Stimulated activated CD4-positive, alpha-beta T cell treated with anti-CD3 and anti-CD28 coated beads, TNF-alpha, amount 100 ng/mL, for 1 hour (primary cell): ENCODE measurements around the gene TRIO.
"Not testable (repeated sequence)": the region's sequence is repeated elsewhere in the genome, so short reads cannot be mapped to it uniquely, and the experiment has no call there.

Source experiments
- DNase-seq, 3 donors: peaks; one replicate each; pipeline ENCODE4 v3.0.0-alpha.2; 2020; ENCODE audit warnings: low read depth in 3 of 3, low spot score in 1 of 3

TRIO gene

DNA sequence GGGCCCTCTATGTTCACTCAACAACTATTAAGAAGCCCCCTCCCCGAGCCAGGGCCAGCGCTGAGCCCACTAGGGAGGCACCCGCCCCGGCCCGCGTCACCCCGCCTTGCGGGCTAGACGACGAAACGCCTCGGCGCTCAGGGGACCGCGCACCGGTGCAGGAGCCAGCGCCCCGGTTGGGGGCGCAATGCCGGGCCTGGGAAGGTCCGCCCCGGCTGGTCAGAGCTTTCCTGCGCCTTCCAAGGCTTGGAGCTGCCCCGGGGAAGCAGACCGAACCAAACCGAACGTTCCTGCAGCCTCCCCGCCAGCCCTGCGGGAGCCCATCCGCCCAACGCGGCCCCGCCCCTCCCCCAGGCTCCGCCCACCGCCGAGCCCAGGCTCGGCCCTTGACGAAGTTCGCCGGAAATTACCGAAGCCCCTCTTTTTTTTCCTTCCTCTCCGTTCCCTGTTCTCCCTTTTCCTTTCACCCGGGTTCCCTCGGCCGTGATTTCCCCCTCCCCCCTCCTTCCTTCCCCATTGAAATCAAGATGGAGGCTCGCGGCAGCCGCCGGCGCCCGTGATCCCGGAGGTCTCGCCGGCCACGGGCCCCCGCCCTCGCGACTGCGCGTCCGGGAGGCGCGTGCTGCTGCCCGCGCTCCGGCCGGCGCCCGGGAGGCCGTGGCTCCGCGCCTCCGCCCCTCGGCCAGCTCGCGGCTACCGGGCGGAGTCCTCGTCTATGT is at the start of gene TRIO:
Gene TRIO (plus strand): TSS at position 516 of the 719 bp plus-strand sequence. CDS start 384 bp downstream, outside the sequence.
- DNase-seq, result peak; percentile 7 to 75 (median 57)

DNA sequence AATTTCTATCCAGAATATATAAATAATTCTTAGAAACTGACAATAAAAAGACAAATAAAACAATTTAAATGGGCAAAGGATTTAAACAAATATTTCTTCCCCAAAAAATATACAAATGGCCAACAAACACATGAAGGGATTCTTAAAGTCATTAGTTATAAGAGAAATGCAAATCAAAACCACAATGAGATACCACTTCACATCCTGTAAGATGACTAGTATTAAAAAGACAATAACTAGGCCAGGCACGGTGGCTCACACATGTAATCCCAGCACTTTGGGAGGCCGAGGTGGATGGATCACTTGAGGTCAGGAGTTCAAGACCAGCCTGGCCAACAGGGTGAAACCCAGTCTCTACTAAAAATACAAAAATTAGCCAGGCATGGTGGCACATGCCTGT is 45.8 kb upstream of the TRIO start:
- DNase-seq, result not testable (repeated sequence)

DNA sequence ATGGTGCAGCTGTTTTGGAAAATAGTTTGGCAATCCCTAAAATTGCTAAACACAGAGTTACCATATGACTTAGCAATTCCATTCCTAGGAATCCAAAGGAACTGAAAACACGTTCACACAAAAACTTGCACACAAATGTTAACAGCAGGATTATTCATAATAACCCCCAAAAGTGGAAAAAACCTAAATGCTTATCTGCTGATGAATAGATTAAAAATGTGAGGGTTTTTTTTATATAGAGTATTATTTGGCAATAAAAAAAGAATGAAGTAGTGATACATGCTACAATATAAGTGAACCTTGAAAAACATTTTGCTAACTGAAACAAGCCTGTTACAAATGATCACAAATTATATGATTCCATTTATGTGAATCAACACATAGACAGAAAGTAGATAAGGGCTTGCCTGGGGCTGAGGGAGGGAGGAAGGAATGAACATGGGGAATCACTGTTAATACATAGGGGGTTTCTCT is 45.1 kb upstream of the TRIO start:
- no peak for DNase-seq

DNA sequence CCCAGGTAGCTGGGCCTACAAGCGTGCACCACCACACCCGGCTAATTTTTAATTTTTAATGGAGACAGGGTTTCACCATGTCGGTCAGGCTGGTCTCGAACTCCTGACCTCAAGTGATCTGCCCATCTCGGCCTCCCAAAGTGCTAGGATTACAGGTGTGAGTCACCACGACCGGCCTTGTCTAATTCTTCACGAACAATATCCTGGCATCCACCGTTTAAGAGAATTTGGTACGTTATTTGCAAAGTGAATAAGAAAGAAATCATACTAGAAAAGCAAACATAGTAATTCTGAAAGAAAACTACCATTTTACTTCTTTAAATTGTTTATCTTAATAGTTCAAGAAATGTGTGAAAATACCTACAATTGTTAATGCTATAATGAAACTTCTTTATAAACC is 42.9 kb upstream of the TRIO start:
- no peak for DNase-seq

DNA sequence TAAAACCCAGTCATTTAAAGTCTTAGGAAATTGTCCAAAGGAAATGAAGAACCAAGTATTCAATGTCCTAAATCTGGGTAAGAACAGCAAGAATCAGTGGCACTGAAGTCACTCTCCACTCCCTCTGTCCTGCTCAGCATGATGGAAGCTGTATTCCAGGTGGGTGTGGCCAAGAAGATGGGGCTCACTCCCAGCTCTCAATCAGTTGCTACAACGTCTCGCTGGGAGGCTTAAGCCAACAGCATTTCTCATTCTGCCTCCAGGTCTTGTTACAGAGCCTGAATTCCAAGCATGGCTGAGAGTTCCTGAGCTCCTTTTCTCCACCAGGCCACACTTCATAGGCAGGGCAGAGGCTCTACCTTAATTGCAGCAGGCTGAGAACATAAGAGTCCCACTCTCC is 41.2 kb upstream of the TRIO start:
- no peak for DNase-seq

DNA sequence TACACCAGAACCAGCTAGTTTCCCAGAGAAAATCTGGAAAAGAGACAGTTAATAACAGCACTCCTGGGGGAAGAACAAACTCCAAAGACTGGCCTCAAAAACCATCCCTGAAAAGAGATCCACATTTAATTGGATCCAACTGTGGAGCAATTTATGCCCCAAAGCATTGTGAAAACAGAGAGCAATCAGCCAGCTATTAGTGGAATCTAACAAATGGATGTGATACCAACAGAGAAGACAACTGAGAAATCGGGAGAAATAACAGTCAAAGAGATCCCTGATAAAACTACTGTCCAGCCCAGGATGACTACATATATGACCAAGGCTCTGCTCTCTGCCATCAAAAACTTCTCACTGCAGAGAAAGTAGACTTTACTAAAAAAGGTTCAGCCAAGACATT is 40.5 kb upstream of the TRIO start:
- DNase-seq, result no peak

DNA sequence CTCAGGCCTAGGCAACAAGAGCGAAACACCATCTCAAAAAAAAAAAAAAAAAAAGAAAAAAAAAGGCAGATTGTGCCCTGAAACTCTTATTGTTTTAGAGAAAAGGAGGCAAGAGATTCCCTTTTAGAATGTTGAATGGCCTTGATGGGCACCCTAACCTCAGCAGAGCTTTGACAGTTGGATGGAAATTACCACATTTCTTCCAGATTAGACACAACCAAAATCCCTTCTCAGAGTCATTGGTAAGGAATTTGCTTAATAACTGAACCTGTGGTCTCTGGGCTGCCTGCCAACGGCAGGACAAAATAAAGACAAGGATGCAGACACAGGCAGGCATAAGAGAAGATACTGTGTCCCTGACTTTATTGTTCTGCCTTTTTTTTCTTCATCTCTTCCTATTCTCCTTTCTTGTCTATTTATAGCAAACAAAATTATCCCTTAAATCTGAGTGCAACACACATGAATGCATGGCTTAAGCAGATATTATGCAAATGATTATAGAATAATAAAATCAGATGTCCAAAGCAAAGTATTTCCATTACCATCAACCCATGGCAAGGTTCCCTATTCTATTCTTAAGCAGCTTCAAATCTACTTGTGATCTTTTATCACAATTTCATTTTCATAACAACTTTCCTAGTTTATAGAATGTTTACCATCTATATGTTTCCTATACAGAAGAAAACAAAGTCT is 37.3 kb upstream of the TRIO start:
- DNase-seq, result no peak

DNA sequence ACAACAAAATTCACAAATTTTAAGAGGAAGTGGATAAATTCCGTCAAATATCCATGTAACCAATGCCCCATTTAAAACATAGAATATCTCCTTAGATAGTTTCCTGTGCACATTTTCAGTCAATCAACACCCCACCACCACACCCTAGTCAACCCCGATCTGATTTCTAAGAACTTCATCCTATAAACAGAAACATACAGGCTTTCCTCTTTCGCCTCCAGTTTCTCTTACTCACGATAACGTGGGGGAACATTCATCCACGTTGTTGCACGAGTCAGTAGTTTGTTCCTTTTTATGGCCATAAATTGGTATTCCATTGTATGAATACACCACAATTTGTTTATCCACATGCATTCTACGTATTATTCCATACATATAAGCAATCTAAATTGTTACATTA is 35.6 kb upstream of the TRIO start:
- no peak for DNase-seq

DNA sequence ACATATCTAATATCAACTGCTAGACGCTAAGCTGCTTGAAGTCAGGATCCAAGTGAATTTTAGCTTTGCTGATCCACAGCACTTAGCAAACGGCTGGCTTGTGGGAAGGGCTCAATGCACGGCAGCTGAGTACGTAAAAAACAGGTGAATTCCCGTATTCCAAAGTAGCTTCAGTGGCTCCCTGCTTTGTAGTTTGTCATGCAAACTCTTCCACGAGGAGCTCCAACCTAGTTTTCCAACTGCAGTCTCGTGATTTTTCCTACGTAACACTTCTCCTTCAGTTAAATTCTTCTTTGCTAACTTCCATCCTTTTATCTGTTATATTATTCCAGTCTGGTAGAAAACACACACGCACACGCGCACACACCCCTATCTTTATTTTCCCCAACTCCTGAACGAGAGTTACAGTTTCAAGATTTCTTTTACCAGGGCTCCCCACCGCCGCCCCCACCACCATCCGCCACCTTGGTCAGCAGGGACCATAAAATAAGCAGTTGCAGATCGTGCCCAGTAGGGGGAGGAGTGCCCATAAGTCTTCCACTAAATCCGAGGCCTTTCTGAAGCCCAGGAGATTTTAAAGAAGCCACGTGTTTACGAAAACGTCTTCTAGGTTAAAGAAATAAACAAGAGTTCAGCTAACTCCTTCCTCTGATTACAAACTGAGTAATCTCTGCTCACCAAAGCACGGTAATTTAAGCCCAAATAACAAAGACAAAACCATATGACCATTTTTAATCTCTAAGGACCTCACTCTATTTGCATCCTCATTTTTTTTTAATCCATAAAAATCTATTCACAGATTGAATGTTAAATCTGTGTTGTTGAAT is 34.8 kb upstream of the TRIO start:
- no peak for DNase-seq

DNA sequence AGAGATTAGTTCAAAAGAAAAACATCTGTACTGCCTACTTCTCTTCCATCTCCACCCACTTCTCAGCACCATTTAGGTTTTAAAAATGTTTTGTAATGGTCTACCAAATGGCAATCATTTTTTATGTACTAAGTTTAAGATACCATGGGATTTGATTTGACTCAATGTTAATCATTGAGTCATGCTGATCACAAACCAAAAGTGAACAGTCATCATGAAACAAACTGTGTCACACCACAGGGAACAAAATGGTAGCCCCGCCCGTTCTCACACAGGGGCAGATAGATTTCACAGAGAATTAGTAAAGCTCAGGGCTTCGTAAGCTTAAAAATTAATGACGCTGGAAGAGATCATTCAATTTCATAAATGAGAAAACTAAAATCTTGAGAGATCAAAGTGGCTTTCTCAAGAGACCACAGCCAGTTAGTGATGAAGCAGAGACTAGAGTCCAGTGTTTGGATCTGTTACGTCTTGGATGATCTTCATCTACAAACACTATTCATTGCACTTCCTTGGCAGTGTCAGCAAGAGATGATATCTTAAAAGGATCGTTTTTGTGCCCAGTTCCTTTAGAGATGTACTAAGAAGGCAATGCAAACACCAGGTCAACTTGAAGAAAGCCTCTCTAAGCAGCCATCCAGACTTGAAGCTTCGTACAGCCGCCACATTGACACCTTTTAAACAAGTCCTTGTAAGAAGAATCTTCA is 33.9 kb upstream of the TRIO start:
- DNase-seq, result no peak

DNA sequence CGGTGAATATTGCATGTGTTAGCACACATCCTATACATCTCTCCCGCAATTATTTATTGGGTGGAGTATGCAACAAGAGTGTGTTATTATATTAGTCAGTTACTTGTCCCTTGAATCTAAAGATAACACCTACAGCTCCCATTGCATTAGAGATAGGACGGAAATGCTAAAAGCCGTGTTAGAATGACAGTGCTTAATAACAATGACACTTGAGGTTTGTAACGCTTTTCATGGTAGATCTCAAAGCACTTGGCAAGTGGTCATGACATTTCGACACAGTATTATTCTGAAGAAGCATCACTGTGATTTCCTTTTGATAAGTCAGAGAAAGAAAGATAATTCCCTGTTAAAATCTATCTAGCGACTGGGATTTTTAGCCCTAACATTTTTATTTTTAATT is 33.4 kb upstream of the TRIO start:
- no peak for DNase-seq

DNA sequence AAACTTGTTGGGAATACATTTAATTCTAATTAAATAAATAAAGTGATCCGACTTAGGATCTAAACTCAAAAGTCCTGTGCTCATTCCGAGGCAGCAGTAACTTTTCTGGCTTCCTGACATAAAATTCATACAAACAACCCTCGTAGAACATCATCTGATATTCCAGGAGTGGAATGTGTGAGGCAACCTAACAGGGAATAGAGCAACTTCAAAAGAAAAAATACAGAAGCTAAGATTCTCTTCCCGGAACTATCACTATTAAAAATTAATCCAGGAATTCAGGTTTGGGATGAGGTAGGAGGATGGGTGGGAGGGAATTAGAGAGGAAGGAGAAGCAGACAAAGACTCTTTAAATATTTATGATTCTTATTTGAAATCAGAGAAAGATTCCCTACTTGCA is 32.9 kb upstream of the TRIO start:
- DNase-seq, result no peak

DNA sequence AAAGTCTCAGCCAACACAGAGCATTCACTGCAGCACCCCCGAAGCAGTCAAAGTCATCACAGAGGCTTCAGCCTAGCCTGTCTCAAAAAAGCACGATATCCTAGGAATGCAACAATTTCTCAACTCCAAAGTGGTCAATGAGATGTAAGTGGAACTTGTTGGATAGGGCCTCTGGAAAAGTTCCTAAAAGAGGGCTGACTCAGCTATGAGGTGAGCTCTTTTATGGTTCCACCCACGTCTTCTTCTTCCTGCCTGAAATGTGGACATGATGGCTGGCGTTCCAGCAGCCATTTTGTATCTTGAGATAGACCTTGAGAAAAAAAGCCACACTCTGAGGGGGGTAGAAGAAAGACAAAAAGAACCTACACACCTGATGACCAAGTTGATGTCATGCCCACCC is 32.5 kb upstream of the TRIO start:
- DNase-seq, result no peak

DNA sequence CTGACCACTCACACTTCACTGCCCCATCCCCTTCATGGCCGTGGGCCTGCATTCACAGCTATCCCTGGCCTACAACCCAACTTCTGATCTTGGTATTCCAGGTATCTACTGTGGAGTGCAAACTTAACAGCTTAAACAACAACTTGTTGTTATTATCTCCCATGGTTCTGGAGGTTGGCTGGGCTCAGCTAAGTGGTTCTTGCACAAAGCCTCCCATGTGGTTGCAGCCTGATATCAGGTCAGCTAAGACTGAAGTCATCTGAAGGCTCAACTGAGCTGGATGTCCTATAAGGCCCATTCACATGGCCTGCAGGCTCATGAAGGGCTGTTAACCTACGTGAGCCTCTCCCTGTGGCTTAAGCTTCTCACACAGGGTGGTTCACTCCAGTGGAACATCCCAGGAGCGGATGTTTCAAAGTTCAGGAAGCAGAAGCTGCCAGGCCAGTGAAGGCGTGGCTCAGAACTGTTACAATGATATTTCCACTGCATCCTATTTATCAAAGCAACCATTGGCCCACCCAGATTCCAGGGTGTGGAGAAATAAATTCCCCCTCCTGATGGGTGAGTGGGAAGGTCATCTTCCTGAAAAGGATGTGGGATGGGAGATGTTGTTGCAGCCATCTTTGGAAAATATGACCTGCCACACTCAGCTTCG is 30.0 kb upstream of the TRIO start:
- no peak for DNase-seq

DNA sequence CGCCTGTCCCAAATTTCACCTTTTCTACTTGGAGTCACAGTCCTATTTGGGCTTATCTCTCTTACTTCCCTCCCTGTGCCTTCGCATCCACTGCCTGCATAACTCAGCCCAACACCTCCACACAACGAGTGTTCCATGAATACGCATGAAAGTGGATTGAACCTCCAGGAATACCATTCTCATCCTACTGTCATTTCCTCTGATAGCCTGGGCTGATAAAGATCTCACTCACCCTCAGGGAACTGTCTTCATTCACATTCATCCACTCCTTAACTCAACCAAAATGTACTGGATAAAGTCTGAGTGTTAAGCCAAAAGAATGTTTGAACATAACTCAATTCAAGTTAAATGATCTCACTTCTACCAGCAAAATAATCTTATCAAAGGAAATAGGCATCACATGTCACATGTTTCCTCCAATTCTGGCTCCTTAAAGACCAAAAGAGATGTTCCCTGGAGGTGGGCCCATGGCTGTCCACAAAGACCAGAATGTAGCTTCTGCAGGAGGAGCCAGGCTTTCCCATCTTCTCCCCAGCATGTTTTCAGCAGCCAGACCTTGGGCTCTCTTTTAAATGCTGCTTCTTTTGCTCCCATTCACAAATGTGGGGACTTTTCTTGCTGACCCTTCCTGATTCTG is 28.4 kb upstream of the TRIO start:
- DNase-seq, result no peak

DNA sequence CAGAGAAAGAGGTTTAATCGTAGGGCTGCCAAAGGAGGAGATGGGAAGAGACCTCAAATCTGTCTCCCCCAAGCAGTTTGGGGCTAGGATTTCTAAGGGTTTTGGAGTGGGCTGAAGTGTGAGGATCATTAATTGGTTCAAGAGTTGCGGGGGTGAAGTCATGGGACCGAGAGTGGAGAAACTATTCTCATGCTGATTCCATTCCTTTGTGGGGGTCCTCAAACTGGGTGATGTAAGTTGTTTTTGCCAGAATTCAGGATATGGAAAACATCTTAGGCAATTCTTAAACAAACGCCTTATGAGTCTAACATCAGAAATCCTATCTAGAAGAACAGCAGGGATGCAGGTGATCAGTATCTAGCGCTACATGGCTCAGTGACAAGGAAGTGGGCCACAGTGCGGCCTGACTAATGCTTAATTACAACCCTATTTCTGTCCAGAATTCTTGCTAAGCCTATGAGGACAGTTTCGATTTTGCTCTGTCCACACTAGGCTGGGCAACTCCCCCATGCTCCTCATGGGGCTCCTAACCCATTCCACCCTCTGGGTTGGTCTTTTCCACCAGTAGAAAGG is 27.7 kb upstream of the TRIO start:
- no peak for DNase-seq

DNA sequence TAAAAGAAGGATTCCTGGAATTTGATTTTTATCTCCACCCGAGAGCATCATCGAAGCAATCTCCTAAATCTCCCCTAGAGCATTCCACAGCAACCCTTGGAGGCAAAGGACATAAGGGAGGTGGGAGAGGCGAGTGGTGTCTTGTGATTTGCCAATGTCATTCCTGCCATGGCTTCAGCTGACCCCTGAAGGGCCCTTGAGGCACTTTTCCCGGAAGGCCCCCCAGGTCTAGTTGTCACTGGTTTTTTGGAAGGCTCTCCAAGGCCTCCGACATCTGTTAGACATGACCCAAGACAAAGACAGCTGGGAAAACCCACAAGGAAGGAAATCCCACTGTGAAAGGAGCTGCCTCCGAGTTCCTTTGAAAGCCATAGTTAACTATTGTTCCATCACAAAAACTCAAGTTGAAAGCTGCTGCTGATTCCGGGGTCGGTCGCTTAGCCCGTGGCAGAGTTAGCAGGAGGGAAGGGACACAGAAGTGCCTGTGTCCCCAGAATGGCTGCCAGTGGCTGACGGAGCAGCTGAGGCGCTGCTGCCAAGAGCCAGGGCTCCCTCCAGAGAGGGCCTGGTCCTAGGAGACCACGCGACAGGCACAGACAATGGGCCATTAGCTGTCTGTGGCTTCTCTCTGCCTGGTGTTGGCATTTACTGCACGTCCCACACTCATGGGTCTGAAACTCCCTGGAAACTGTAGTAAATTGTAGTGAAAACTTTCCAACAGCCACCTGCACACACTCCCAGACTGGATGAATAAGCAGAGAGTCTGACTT is 24.4 kb upstream of the TRIO start:
- no peak for DNase-seq

DNA sequence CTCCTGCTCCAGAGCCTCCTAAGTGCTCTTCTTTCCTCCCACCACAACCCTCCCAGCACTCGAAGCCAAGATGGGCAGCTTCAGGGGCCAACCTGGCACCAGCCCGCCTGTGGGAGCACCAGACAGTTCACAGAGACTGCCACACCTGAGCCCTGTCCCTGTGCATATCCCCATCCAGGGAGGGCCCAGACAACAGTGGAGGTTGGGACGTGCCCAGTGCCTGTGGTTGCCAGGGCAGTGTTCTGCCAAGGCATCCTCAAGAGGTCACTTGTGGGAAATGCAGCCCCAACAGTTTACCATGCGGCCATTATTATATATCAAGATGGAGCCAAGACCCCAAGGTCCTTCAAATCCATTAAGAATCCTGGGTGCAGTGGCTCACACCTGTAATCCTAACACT is 23.0 kb upstream of the TRIO start:
- no peak for DNase-seq

DNA sequence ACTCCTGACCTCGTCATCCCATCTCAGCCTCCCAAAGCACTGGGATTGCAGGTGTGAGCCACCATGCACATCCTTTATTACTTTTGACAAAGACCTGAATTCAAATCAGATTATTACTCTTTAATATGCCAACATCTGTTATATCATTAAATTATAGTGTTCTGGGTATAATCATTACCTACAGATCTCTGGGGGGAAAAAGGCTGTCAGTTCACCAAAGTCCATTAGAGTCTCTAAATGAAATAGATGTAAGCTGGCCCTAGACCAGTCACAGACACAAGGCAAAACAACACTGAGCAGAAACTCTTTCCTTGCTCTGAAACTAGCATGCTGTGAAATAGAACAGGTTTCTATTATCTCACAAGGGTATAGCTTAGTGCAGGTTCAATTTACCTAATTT is 21.6 kb upstream of the TRIO start:
- no peak for DNase-seq
